OCI-LY7 (cell line): ENCODE results near the gene FIG4. TPM values are rescaled to one million over a fixed set of nuclear protein-coding genes. Genes with fewer than 3 reads are reported as not detected.

Experiments used
- BruUV-seq: library from RNA; stranded (reverse); fragments of 400-500 nt; replicated peaks from 2 replicates; lab custom pipeline; 2021; lab: Mats Ljungman, UMichigan
- CTCF ChIA-PET: fragments of 300-600 bp; sonication (Branson Sonifier 250); formaldehyde crosslinking; loops from one replicate; lab custom pipeline; 2022; ENCODE audit warnings: antibody characterized with exemption; ENCODE audit not compliant: unreplicated experiment; lab: Charles Lee
- POLR2A ChIA-PET: fragments of 300-600 bp; sonication (Branson Sonifier 250); formaldehyde crosslinking; loops from one replicate; lab custom pipeline; 2022; ENCODE audit warnings: antibody characterized with exemption; lab: Charles Lee
- DNase-seq: peaks from one replicate; pipeline ENCODE4 v3.0.0-alpha.2; 2015; ENCODE audit warnings: low spot score
- H2AFZ ChIP-seq: fragments of 200-600 bp; sonication (generic), shearing (Covaris generic); 2 replicates; pipeline ENCODE4 v1.6.1; 2014; ENCODE audit warnings: mild to moderate bottlenecking, antibody characterized with exemption, low read length, moderate library complexity
- H3K27ac ChIP-seq: fragments of 200-600 bp; sonication (generic); 2 replicates; pipeline ENCODE4 v1.5.1; 2014; ENCODE audit warnings: mixed run types, low read depth, mild to moderate bottlenecking, moderate library complexity, low read length, inconsistent platforms; ENCODE audit not compliant: poor library complexity, severe bottlenecking
- H3K36me3 ChIP-seq: fragments of 200-600 bp; sonication (generic); 2 replicates; pipeline ENCODE4 v1.6.1; 2014; ENCODE audit warnings: mild to moderate bottlenecking, antibody characterized with exemption, low read length, moderate library complexity, mixed read lengths; ENCODE audit not compliant: insufficient read depth
- H3K4me1 ChIP-seq: fragments of 200-600 bp; sonication (generic); 2 replicates; pipeline ENCODE4 v1.5.1; 2014; ENCODE audit warnings: mild to moderate bottlenecking, low read length; ENCODE audit not compliant: insufficient read depth, poor library complexity, severe bottlenecking
- H3K4me2 ChIP-seq: fragments of 200-600 bp; sonication (generic); 2 replicates; pipeline ENCODE4 v1.6.1; 2014; ENCODE audit warnings: mild to moderate bottlenecking, low read length
- H3K4me3 ChIP-seq: fragments of 200-600 bp; sonication (generic); 2 replicates; pipeline ENCODE4 v1.5.1; 2014; ENCODE audit warnings: mild to moderate bottlenecking, low read depth, low read length; ENCODE audit not compliant: poor library complexity, severe bottlenecking
- H3K79me2 ChIP-seq: fragments of 200-600 bp; sonication (generic); 2 replicates; pipeline ENCODE4 v1.6.1; 2016; ENCODE audit warnings: low read depth, mild to moderate bottlenecking, low read length, moderate library complexity, mixed read lengths; ENCODE audit not compliant: insufficient read depth
- H3K9me2 ChIP-seq: fragments of 200-600 bp; sonication (generic); 2 replicates; pipeline ENCODE4 v1.6.1; 2016; ENCODE audit warnings: mild to moderate bottlenecking, low read length, mixed read lengths; ENCODE audit not compliant: insufficient read depth
- H3K9me3 ChIP-seq: fragments of 200-600 bp; sonication (generic); 2 replicates; pipeline ENCODE4 v1.6.1; 2014; ENCODE audit warnings: mild to moderate bottlenecking, mixed run types, low read length, mixed read lengths
- H4K20me1 ChIP-seq: fragments of 200-600 bp; sonication (generic); 2 replicates; pipeline ENCODE4 v1.6.1; 2014; ENCODE audit warnings: mild to moderate bottlenecking, antibody characterized with exemption, low read length, moderate library complexity, mixed read lengths; ENCODE audit not compliant: insufficient read depth
- CTCF ChIP-seq: fragments of 200-600 bp; sonication (generic); conservative IDR thresholded peaks from 2 replicates; pipeline ENCODE4 v1.5.1; 2014; ENCODE audit warnings: mild to moderate bottlenecking, antibody characterized with exemption, low read length, moderate library complexity, mixed read lengths
- EZH2phosphoT487 ChIP-seq: fragments of 200-600 bp; sonication (generic); IDR thresholded peaks from 2 replicates; pipeline ENCODE4 v1.6.1; 2018; ENCODE audit warnings: low read depth, borderline replicate concordance, mild to moderate bottlenecking, mixed run types, antibody characterized with exemption, low read length, moderate library complexity, mixed read lengths
- intact Hi-C: fragments of 100-400 bp; cut with micrococcal nuclease; formaldehyde crosslinking; loops from one replicate; pipeline ENCODE4 v1.10.0; 2022; ENCODE audit not compliant: unreplicated experiment
- total RNA-seq, 2 experiments: library from RNA; depleted of rRNA in 1 of 2; stranded (reverse); fragments of >200 nt in 1 of 2; shearing (Covaris generic) in 1 of 2; gene quantifications; 2 replicates each; pipeline ENCODE4 v1.2.3, GENCODE V29; 2014 to 2022

The FIG4 gene
- total RNA-seq, 2 experiments from 2014 or later = 13.3 to 22.9 TPM

GRCh38 chr6:109861946-109862345, 170.8 kb downstream of the FIG4 start:
- CTCF ChIA-PET = no interaction called here
- TF ChIP-seq EZH2phosphoT487 (no peak), CTCF (no peak)

GRCh38 chr6:109864050-109864449, 173.0 kb downstream of the FIG4 start:
- POLR2A ChIA-PET = interaction anchor here (0.6 kb wide), 2 partner anchors 103 to 915 kb away, joined by 3 to 7 read pairs; no protein-coding TSS in a partner anchor
- no peak for DNase-seq
- Histone ChIP-seq H3K4me2 (no peak overlapping the region), H3K27ac (no peak overlapping the region), H3K36me3 (no peaks in the 10 kb centered on the region), H2AFZ (no peak overlapping the region), H3K9me3 (no peaks in the 10 kb centered on the region), H3K9me2 (no peaks in the 10 kb centered on the region), H3K4me1 (no peaks in the 10 kb centered on the region), H3K4me3 (no peak overlapping the region), H3K79me2 (no peaks in the 10 kb centered on the region), H4K20me1 (no peaks in the 10 kb centered on the region)
- intact Hi-C loops = no loop called here
- no TSS peak for BruUV-seq
- CTCF ChIA-PET = no interaction called here
- TF ChIP-seq EZH2phosphoT487 (no peak), CTCF (no peak)

More at GRCh38 chr6:109861946-109862345, 170.8 kb downstream of the FIG4 start:
- Histone ChIP-seq H2AFZ (no peak overlapping the region), H3K9me2 (no peaks in the 10 kb centered on the region), H3K79me2 (no peaks in the 10 kb centered on the region), H3K9me3 (no peaks in the 10 kb centered on the region), H3K27ac (no peak overlapping the region), H4K20me1 (no peaks in the 10 kb centered on the region), H3K4me1 (no peaks in the 10 kb centered on the region), H3K4me3 (no peak overlapping the region), H3K36me3 (no peaks in the 10 kb centered on the region), H3K4me2 (no peak overlapping the region)
- POLR2A ChIA-PET = no interaction called here
- intact Hi-C loops = no loop called here
- BruUV-seq = no TSS peak
- DNase-seq = no peak

- TF ChIP-seq EZH2phosphoT487 (no peak), CTCF (peak; percentile 37; the same call in 1 of the 2 replicates)
- BruUV-seq = no TSS peak
- no peaks in the 10 kb centered on the region for H3K36me3 ChIP-seq
Observed at GRCh38 chr6:109865968-109866367, 174.9 kb downstream of the FIG4 start.

More at GRCh38 chr6:109865968-109866367, 174.9 kb downstream of the FIG4 start:
- H3K9me3 ChIP-seq = no peaks in the 10 kb centered on the region
- no peak overlapping the region for H3K27ac ChIP-seq
- POLR2A ChIA-PET = interaction anchor here (0.6 kb wide), 1 partner anchor 277 kb away, joined by 3 read pairs; no protein-coding TSS in a partner anchor
- intact Hi-C loops = no loop called here
- H3K79me2 ChIP-seq = no peaks in the 10 kb centered on the region
- CTCF ChIA-PET = no interaction called here
- no peak for DNase-seq
- H3K4me2 ChIP-seq = no peak overlapping the region
- H3K4me3 ChIP-seq = no peak overlapping the region
- H2AFZ ChIP-seq = no peak overlapping the region
- no peaks in the 10 kb centered on the region for H3K4me1 ChIP-seq
- no peaks in the 10 kb centered on the region for H3K9me2 ChIP-seq
- no peaks in the 10 kb centered on the region for H4K20me1 ChIP-seq
